Measurements from ENCODE around the gene VWF.

DNA sequence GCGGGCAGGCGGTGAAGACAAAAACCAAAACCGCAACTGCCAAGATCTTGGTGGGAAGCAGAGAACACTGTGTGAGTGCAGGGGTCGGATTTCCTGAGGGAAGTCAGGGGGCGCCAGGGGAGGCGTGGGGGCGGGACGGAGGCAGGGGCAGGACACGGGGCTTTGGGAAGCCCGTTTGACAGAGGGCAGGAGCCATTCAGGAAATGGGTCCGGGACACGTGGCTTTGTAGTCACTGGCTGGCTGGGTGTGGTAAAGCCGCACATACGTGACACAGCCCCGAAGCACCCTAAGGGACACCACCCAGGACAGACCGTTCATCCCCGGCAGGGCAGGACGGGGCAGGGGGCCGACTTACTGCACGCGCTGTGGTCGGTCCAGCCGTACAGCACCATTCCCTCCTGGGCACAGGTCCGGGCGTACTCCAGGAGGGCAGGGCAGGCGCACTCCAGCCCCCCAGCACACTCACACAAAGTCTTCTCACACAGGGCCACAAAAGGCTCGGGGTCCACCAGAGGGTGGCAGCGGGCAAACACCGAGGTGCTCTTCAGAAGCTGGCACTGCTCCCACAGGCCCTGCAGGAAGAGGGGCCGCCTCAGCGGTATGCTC, 49.4 kb downstream of the VWF start:
- TF ChIP-seq, protein P1, sequence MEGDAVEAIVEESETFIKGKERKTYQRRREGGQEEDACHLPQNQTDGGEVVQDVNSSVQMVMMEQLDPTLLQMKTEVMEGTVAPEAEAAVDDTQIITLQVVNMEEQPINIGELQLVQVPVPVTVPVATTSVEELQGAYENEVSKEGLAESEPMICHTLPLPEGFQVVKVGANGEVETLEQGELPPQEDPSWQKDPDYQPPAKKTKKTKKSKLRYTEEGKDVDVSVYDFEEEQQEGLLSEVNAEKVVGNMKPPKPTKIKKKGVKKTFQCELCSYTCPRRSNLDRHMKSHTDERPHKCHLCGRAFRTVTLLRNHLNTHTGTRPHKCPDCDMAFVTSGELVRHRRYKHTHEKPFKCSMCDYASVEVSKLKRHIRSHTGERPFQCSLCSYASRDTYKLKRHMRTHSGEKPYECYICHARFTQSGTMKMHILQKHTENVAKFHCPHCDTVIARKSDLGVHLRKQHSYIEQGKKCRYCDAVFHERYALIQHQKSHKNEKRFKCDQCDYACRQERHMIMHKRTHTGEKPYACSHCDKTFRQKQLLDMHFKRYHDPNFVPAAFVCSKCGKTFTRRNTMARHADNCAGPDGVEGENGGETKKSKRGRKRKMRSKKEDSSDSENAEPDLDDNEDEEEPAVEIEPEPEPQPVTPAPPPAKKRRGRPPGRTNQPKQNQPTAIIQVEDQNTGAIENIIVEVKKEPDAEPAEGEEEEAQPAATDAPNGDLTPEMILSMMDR (IDR thresholded peaks at IDR 0.05) = peak in 2 of 6 experiments; percentile 30 to 33
- TF ChIP-seq EP300 (IDR thresholded peaks at IDR 0.05) = peak in 1 of 4 donors; percentile 91

Data from upper lobe of left lung (tissue), 4 donors.